Epidermal melanocyte (primary cell): Measurements from ENCODE around the gene NAPB.
"Not testable (repeated sequence)": the region's sequence is repeated elsewhere in the genome, so short reads cannot be mapped to it uniquely, and the experiment has no call there.

Experiments
- DNase-seq: peaks from one replicate; pipeline ENCODE4 v3.0.0; 2011; ENCODE audit warnings: low spot score; ENCODE audit not compliant: insufficient read length

The NAPB gene

GRCh38 chr20:23420943-23421931 is at the start of gene NAPB:
NAPB (minus strand) TSS chr20:23421488; CDS start chr20:23421402, 86 bp downstream.
- peak; percentile 70 for DNase-seq

GRCh38 chr20:23466961-23467360 is 45.7 kb upstream of the NAPB start:
- DNase-seq, result not testable (repeated sequence)

GRCh38 chr20:23461180-23461579 is 39.9 kb upstream of the NAPB start:
- DNase-seq, result no peak

GRCh38 chr20:23459461-23460150 is 38.3 kb upstream of the NAPB start:
- no peak for DNase-seq

- DNase-seq, result no peak
Measured at GRCh38 chr20:23456873-23457272, 35.6 kb upstream of the NAPB start.

- DNase-seq, result no peak
Measured at GRCh38 chr20:23456409-23456808, 35.1 kb upstream of the NAPB start.

- DNase-seq, result no peak
Measured at GRCh38 chr20:23455639-23456038, 34.4 kb upstream of the NAPB start.

GRCh38 chr20:23454816-23455215 is 33.5 kb upstream of the NAPB start:
- no peak for DNase-seq

- DNase-seq, result no peak
Measured at GRCh38 chr20:23453549-23454543, 32.6 kb upstream of the NAPB start.

GRCh38 chr20:23452776-23453175 is 31.5 kb upstream of the NAPB start, which contains the start of gene CST11:
CST11 (minus strand) TSS chr20:23452876; CDS start chr20:23452811, 65 bp downstream.
- no peak for DNase-seq

- no peak for DNase-seq
Measured at GRCh38 chr20:23451956-23452487, 30.7 kb upstream of the NAPB start.

- DNase-seq, result no peak
Measured at GRCh38 chr20:23450877-23451276, 29.6 kb upstream of the NAPB start.

GRCh38 chr20:23449421-23449820 is 28.1 kb upstream of the NAPB start:
- DNase-seq, result no peak

- DNase-seq, result no peak
Measured at GRCh38 chr20:23448167-23448566, 26.9 kb upstream of the NAPB start.

- DNase-seq, result no peak
Measured at GRCh38 chr20:23446505-23446904, 25.2 kb upstream of the NAPB start.

- DNase-seq, result no peak
Measured at GRCh38 chr20:23445596-23446217, 24.4 kb upstream of the NAPB start.

- DNase-seq, result no peak
Measured at GRCh38 chr20:23444859-23445258, 23.6 kb upstream of the NAPB start.

GRCh38 chr20:23442436-23442835 is 21.1 kb upstream of the NAPB start:
- no peak for DNase-seq

- peak; percentile 78 for DNase-seq
Measured at GRCh38 chr20:23441850-23442313, 20.6 kb upstream of the NAPB start.

- DNase-seq, result no peak
Measured at GRCh38 chr20:23440004-23440403, 18.7 kb upstream of the NAPB start.
